Panc1 (cell line): ENCODE results near the gene HSD3B2.

Source experiments
- TCF7L2 ChIP-seq: IDR thresholded peaks from 2 replicates; pipeline ENCODE4 v1.6.1; 2011; ENCODE audit warnings: mild to moderate bottlenecking, low read depth, low read length, inconsistent platforms
- TF ChIP-seq, protein P1 (sequence below): fragments of 450-650 bp; IDR thresholded peaks from 2 replicates; pipeline ENCODE4 v1.5.1; 2017; ENCODE audit warnings: mild to moderate bottlenecking

DNA sequence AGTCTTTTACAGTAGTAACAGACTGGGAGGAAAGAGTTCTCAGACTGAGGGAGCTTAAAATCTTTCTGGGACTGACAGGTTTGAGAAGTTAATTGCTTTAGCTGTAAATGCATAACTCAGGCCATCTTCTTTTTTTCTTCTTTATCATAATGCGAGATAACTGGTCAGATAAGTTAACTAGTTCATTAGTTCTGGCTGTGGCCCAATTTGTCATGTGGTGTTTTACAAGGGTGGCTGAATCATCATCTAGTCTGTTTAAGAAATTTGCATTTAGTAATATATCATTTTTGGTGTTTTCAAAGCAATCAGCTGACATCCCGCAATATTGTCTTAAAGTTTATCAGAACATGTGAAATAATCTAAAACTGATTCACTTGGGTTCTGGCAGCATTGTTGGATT lies 14.0 kb downstream of the HSD3B2 start:
- TF ChIP-seq, protein P1, sequence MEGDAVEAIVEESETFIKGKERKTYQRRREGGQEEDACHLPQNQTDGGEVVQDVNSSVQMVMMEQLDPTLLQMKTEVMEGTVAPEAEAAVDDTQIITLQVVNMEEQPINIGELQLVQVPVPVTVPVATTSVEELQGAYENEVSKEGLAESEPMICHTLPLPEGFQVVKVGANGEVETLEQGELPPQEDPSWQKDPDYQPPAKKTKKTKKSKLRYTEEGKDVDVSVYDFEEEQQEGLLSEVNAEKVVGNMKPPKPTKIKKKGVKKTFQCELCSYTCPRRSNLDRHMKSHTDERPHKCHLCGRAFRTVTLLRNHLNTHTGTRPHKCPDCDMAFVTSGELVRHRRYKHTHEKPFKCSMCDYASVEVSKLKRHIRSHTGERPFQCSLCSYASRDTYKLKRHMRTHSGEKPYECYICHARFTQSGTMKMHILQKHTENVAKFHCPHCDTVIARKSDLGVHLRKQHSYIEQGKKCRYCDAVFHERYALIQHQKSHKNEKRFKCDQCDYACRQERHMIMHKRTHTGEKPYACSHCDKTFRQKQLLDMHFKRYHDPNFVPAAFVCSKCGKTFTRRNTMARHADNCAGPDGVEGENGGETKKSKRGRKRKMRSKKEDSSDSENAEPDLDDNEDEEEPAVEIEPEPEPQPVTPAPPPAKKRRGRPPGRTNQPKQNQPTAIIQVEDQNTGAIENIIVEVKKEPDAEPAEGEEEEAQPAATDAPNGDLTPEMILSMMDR: no peak
- no peak for TF ChIP-seq TCF7L2
